ENCODE results near the gene UGP2.

DNA sequence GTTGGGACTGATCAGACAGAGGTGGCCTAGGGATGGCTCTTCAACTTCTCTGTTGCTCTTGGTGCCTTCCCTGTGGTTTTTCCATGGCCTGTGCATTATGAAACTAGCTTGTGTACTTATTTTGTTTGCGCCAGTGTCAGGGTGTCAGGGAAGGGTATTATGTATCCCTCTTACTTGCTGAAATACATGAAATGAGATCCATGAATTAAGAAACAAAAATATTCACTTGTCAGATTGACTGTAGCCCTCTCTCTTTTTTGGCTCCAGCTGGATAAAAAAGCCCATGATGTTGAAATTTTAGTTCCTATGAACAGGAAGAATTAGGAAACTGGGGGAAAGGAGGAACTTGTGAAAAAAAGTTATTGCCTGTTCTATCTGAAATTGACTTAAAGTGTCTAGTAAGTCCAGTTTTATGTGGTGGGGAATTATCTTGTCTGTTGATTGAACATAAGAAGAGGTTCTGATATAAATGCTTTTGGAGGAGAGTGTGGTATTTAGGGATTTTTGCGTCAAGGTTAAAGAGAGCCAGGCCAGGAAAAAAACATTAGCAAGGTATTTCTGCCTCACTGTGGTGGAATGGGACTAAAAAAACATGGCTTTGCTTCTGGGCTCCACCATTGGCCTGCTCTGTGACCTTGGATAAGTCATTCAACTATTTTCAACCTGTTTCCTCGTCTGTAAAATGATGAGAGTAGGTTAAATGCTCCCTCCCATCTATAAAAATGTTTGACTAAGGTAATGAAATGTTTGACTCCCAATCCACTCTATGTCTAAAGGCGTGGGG is 12.0 kb downstream of the UGP2 start:
- no peak for TF ChIP-seq NFE2L2 (conservative IDR thresholded peaks at IDR 0.05; ENCODE audit: low read length)
- TF ChIP-seq, protein P1, sequence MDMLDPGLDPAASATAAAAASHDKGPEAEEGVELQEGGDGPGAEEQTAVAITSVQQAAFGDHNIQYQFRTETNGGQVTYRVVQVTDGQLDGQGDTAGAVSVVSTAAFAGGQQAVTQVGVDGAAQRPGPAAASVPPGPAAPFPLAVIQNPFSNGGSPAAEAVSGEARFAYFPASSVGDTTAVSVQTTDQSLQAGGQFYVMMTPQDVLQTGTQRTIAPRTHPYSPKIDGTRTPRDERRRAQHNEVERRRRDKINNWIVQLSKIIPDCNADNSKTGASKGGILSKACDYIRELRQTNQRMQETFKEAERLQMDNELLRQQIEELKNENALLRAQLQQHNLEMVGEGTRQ (IDR thresholded peaks at IDR 0.05) = no peak
- TF ChIP-seq POLR2A (IDR thresholded peaks at IDR 0.05; ENCODE audit: low read length) = no peak
- TF ChIP-seq, protein P2, sequence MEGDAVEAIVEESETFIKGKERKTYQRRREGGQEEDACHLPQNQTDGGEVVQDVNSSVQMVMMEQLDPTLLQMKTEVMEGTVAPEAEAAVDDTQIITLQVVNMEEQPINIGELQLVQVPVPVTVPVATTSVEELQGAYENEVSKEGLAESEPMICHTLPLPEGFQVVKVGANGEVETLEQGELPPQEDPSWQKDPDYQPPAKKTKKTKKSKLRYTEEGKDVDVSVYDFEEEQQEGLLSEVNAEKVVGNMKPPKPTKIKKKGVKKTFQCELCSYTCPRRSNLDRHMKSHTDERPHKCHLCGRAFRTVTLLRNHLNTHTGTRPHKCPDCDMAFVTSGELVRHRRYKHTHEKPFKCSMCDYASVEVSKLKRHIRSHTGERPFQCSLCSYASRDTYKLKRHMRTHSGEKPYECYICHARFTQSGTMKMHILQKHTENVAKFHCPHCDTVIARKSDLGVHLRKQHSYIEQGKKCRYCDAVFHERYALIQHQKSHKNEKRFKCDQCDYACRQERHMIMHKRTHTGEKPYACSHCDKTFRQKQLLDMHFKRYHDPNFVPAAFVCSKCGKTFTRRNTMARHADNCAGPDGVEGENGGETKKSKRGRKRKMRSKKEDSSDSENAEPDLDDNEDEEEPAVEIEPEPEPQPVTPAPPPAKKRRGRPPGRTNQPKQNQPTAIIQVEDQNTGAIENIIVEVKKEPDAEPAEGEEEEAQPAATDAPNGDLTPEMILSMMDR (IDR thresholded peaks at IDR 0.05) = no peak
- no peak for TF ChIP-seq ZNF302 (CRISPR knock-in tag; IDR thresholded peaks at IDR 0.05)
- TF ChIP-seq RARB (CRISPR knock-in tag; IDR thresholded peaks at IDR 0.05) = no peak
- no peak for TF ChIP-seq RFX5 (IDR thresholded peaks at IDR 0.05)
- TF ChIP-seq, protein P3, sequence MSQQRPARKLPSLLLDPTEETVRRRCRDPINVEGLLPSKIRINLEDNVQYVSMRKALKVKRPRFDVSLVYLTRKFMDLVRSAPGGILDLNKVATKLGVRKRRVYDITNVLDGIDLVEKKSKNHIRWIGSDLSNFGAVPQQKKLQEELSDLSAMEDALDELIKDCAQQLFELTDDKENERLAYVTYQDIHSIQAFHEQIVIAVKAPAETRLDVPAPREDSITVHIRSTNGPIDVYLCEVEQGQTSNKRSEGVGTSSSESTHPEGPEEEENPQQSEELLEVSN (IDR thresholded peaks at IDR 0.05; ENCODE audit: borderline replicate concordance, low read depth) = no peak
